Endothelial cell of umbilical vein (primary cell): ENCODE results near the gene TIPRL. TPM values are rescaled to one million over a fixed set of nuclear protein-coding genes. Genes with fewer than 3 reads are reported as not detected.

Source experiments
- BruUV-seq: library from RNA; stranded (reverse); fragments of 400-500 nt; replicated peaks from 2 replicates; lab custom pipeline; 2021; lab: Mats Ljungman, UMichigan
- CTCF ChIA-PET: fragments of 300-600, 350-600 bp; sonication (Branson Sonifier 250); formaldehyde crosslinking; loops from one replicate; lab custom pipeline; 2021; ENCODE audit warnings: antibody characterized with exemption, inconsistent platforms; lab: Charles Lee
- POLR2A ChIA-PET: fragments of 300-600, 350-600 bp; sonication (Branson Sonifier 250); formaldehyde crosslinking; loops from one replicate; lab custom pipeline; 2021; ENCODE audit warnings: antibody characterized with exemption, inconsistent platforms; lab: Charles Lee
- DNase-seq: peaks from one replicate; pipeline ENCODE4 v3.0.0-alpha.2; 2011; ENCODE audit warnings: low read depth, low spot score
- FAIRE-seq: peaks from 2 replicates; lab custom pipeline; 2011; peaks lifted over from hg19 to GRCh38; lab: Jason Lieb, UNC
- H2AFZ ChIP-seq: 2 replicates; pipeline ENCODE4 v1.6.0; 2012; ENCODE audit warnings: low read depth, low read length, control low read depth, inconsistent platforms
- H3K27ac ChIP-seq: 2 replicates; pipeline ENCODE4 v1.5.1; 2011; ENCODE audit warnings: low read depth, mild to moderate bottlenecking, control low read depth, low read length, moderate library complexity; ENCODE audit not compliant: insufficient read depth
- H3K27me3 ChIP-seq, 2 experiments: 2 replicates each; pipeline versions ENCODE4 v1.6.0 to v1.6.1; 2011; ENCODE audit warnings: low read length in 2 of 2, mixed read lengths in 1 of 2; ENCODE audit not compliant: control insufficient read depth in 2 of 2, insufficient read depth in 2 of 2
- H3K36me3 ChIP-seq, 2 experiments: 2 replicates in 1 of 2; 3 replicates in 1 of 2; pipeline ENCODE4 v1.5.1; 2011; ENCODE audit warnings: low read length in 2 of 2, mild to moderate bottlenecking in 1 of 2, moderate library complexity in 1 of 2; ENCODE audit not compliant: control insufficient read depth in 2 of 2, insufficient read depth in 2 of 2; ENCODE audit errors: extremely low read depth in 1 of 2
- H3K4me1 ChIP-seq: 3 replicates; pipeline ENCODE4 v1.5.1; 2011; ENCODE audit warnings: mild to moderate bottlenecking, low read length; ENCODE audit not compliant: control insufficient read depth, insufficient read depth; ENCODE audit errors: extremely low read depth
- H3K4me2 ChIP-seq: 2 replicates; pipeline ENCODE4 v1.6.1; 2011; ENCODE audit warnings: low read length, control low read depth, mixed read lengths; ENCODE audit not compliant: insufficient read depth
- H3K4me3 ChIP-seq, 3 experiments: fragments of 200-600 bp in 1 of 3; sonication (generic), shearing (Covaris generic) in 1 of 3; replicated peaks in 1 of 3; 2 replicates each; pipeline ENCODE4 v1.5.1; 2011 to 2016; ENCODE audit warnings: control low read depth in 3 of 3, low read length in 3 of 3, mild to moderate bottlenecking in 2 of 3, inconsistent platforms in 1 of 3, low read depth in 1 of 3, moderate library complexity in 1 of 3; ENCODE audit not compliant: insufficient read depth in 1 of 3
- H3K79me2 ChIP-seq: 2 replicates; pipeline ENCODE4 v1.6.0; 2012; ENCODE audit warnings: low read length, inconsistent platforms; ENCODE audit not compliant: control insufficient read depth, insufficient read depth
- H3K9ac ChIP-seq: replicated peaks from 2 replicates; pipeline ENCODE3; 2011; ENCODE audit warnings: low read length, control low read depth; ENCODE audit not compliant: insufficient read depth; ENCODE audit errors: extremely low read depth
- H3K9me1 ChIP-seq: replicated peaks from 3 replicates; pipeline ENCODE4 v1.6.0; 2011; ENCODE audit warnings: mild to moderate bottlenecking, low read length; ENCODE audit not compliant: control insufficient read depth, insufficient read depth; ENCODE audit errors: extremely low read depth
- H3K9me3 ChIP-seq: replicated peaks from 2 replicates; pipeline ENCODE4 v1.5.1; 2012; ENCODE audit warnings: low read length, inconsistent platforms; ENCODE audit not compliant: control insufficient read depth, insufficient read depth
- H4K20me1 ChIP-seq: replicated peaks from 2 replicates; pipeline ENCODE3; 2011; ENCODE audit warnings: mild to moderate bottlenecking, low read length; ENCODE audit not compliant: control insufficient read depth, insufficient read depth; ENCODE audit errors: extremely low read depth
- CTCF ChIP-seq, 2 donors: IDR thresholded peaks; 1 replicate in 1 of 2; 2 replicates in 1 of 2; pipeline ENCODE4 v1.5.1; 2011; ENCODE audit warnings: low read length in 2 of 2, mild to moderate bottlenecking in 2 of 2, moderate library complexity in 2 of 2, control low read depth in 1 of 2, inconsistent platforms in 1 of 2, low read depth in 1 of 2; ENCODE audit not compliant: insufficient read depth in 1 of 2; ENCODE audit errors: extremely low read depth in 1 of 2
- EZH2 ChIP-seq: IDR thresholded peaks from 2 replicates; pipeline ENCODE4 v1.6.1; 2012; ENCODE audit warnings: borderline replicate concordance, low read depth, mild to moderate bottlenecking, moderate library complexity, low read length, inconsistent platforms; ENCODE audit not compliant: severe bottlenecking
- FOS ChIP-seq: IDR thresholded peaks from 2 replicates; pipeline ENCODE4 v1.6.1; 2011; ENCODE audit warnings: mild to moderate bottlenecking, low read length, moderate library complexity, borderline replicate concordance; ENCODE audit not compliant: insufficient read depth
- GATA2 ChIP-seq: IDR thresholded peaks from 2 replicates; pipeline ENCODE4 v1.7.0; 2011; ENCODE audit warnings: low read depth, mild to moderate bottlenecking, moderate library complexity, mixed read lengths, low read length; ENCODE audit not compliant: insufficient read length, insufficient read depth
- JUN ChIP-seq: IDR thresholded peaks from 2 replicates; pipeline ENCODE4 v1.6.1; 2011; ENCODE audit warnings: borderline replicate concordance, low read depth; ENCODE audit not compliant: insufficient read length, insufficient read depth
- MAX ChIP-seq: IDR thresholded peaks from 2 replicates; pipeline ENCODE4 v1.6.1; 2011; ENCODE audit not compliant: insufficient read depth, insufficient read length
- MYC ChIP-seq: IDR thresholded peaks from one replicate; pipeline ENCODE4 v1.6.1; 2011; ENCODE audit warnings: mild to moderate bottlenecking, low read depth, low read length
- POLR2A ChIP-seq: IDR thresholded peaks from 2 replicates; pipeline ENCODE4 v1.6.1; 2012; ENCODE audit warnings: low read depth, mild to moderate bottlenecking, control low read depth, low read length
- POLR2AphosphoS5 ChIP-seq: IDR thresholded peaks from 2 replicates; pipeline ENCODE4 v1.6.1; 2012; ENCODE audit warnings: low read depth, mild to moderate bottlenecking, control low read depth, low read length, moderate library complexity; ENCODE audit not compliant: insufficient read depth
- dilution Hi-C: fragments of 300-500 bp; cut with MboI; formaldehyde crosslinking; loops from one replicate; pipeline ENCODE4 v1.15.0; 2019; ENCODE audit warnings: low sequenced_read_pairs; ENCODE audit not compliant: extremely low pct_ligation_motif_present
- intact Hi-C: fragments of 100-400 bp; cut with micrococcal nuclease; formaldehyde crosslinking; loops from one replicate; pipeline ENCODE4 v1.10.0; 2022
- polyA plus RNA-seq, 4 experiments: library from polyadenylated mRNA; depleted of rRNA in 3 of 4; stranded (reverse) in 3 of 4; unstranded in 1 of 4; fragments of >200 nt; gene quantifications; 2 replicates each; pipeline versions ENCODE4 v1.2.1 to v1.2.3, GENCODE V29; 2011 to 2012; ENCODE audit warnings: missing spikeins in 1 of 4
- total RNA-seq: library from RNA; stranded (reverse); gene quantifications from 2 replicates; pipeline ENCODE4 v1.2.3, GENCODE V29; 2021

TIPRL gene
- total and polyA plus RNA-seq, 2 donors (not counting 3 experiments of a cell fraction or from before 2014, with no cell fraction given): 14.0 to 45.8 TPM

- no peaks in the 10 kb centered on the region for H3K27me3 ChIP-seq
- peaks cover 6% of the 10 kb centered on the region for H3K79me2 ChIP-seq
- peak overlapping the region; percentile 75 for H3K9ac ChIP-seq
- CTCF ChIA-PET: interaction anchor here (0.5 to 2.3 kb wide), 9 partner anchors 9 to 99 kb away, joined by 3 to 8 read pairs (median 3); no protein-coding TSS in a partner anchor
- FAIRE-seq: no peak
- H3K27ac ChIP-seq: no peak overlapping the region
- BruUV-seq: no TSS peak
- H3K9me3 ChIP-seq: no peaks in the 10 kb centered on the region
- H2AFZ ChIP-seq: peak overlapping the region; percentile 87
- H3K36me3 ChIP-seq: no peaks in the 10 kb centered on the region
- H3K4me3 ChIP-seq: peak overlapping the region; percentile 47 to 92 (median 77)
- peak; percentile 35 for DNase-seq
- H4K20me1 ChIP-seq: no peaks in the 10 kb centered on the region
- peak overlapping the region; percentile 74 for H3K4me2 ChIP-seq
- intact Hi-C loops (loop anchor here (2.0 to 5.0 kb wide), 3 partner anchors 54 to 414 kb away; partner anchors contain the start of genes MPZL1 and SFT2D2), dilution Hi-C loops (no loop called here)
- TF ChIP-seq FOS (no peak), CTCF (IDR thresholded peaks at IDR 0.05; ENCODE audit: extremely low read depth in 1 of 2, insufficient read depth in 1 of 2, low read depth in 1 of 2, low read length in 2 of 2) (no peak), JUN (no peak), GATA2 (no peak), EZH2 (no peak), MAX (no peak), POLR2A (no peak), POLR2AphosphoS5 (no peak), MYC (no peak)
- POLR2A ChIA-PET: no interaction called here
- no peaks in the 10 kb centered on the region for H3K9me1 ChIP-seq
- peaks cover 19% of the 10 kb centered on the region for H3K4me1 ChIP-seq
These were observed 42.6 kb upstream of the TIPRL start for GRCh38 chr1:168135921-168136708.
